Lung (tissue), 12 donors: ENCODE results near the gene GLDN. TPM values are rescaled to one million over a fixed set of nuclear protein-coding genes. Genes with fewer than 3 reads are reported as not detected.

ENCODE experiments used
- ATAC-seq: fragments of 200-7000 bp; cut with Tn5 transposase; one replicate; pipeline ENCODE4 v1.9.1; 2020; ENCODE audit warnings: moderate number of reproducible peaks; ENCODE audit not compliant: insufficient read depth, low FRiP score
- DNase-seq, 3 donors: peaks; one replicate each; pipeline ENCODE4 v3.0.0-alpha.2; 2013 to 2017
- H3K27ac ChIP-seq, 2 donors: one replicate each; pipeline ENCODE4 v1.5.1; 2013; ENCODE audit warnings: mild to moderate bottlenecking in 2 of 2, moderate library complexity in 2 of 2, control low read depth in 1 of 2, inconsistent platforms in 1 of 2, low read depth in 1 of 2, low read length in 1 of 2
- H3K27me3 ChIP-seq, 3 donors: one replicate each; pipeline ENCODE4 v1.5.1; 2013; ENCODE audit warnings: low read length in 2 of 3; ENCODE audit not compliant: control insufficient read depth in 3 of 3, insufficient read depth in 3 of 3
- H3K36me3 ChIP-seq, 4 donors: one replicate each; pipeline ENCODE4 v1.5.1; 2013; ENCODE audit warnings: low read length in 4 of 4, mild to moderate bottlenecking in 1 of 4, moderate library complexity in 1 of 4; ENCODE audit not compliant: control insufficient read depth in 4 of 4, insufficient read depth in 4 of 4
- H3K4me1 ChIP-seq, 5 donors: one replicate each; pipeline ENCODE4 v1.5.1; 2013; ENCODE audit warnings: low read length in 5 of 5, mild to moderate bottlenecking in 2 of 5, moderate library complexity in 1 of 5; ENCODE audit not compliant: control insufficient read depth in 5 of 5, insufficient read depth in 5 of 5
- H3K4me3 ChIP-seq: one replicate; pipeline ENCODE4 v1.5.1; 2013; ENCODE audit warnings: mild to moderate bottlenecking, control low read depth, moderate library complexity
- H3K9ac ChIP-seq, 2 donors: one replicate each; pipeline ENCODE4 v1.5.1; 2013; ENCODE audit warnings: low read length in 2 of 2, control low read depth in 1 of 2; ENCODE audit not compliant: insufficient read depth in 1 of 2
- H3K9me3 ChIP-seq, 4 donors: one replicate each; pipeline ENCODE4 v1.5.1; 2013; ENCODE audit warnings: low read length in 3 of 4, mild to moderate bottlenecking in 1 of 4, moderate library complexity in 1 of 4; ENCODE audit not compliant: control insufficient read depth in 4 of 4, insufficient read depth in 3 of 4
- CTCF ChIP-seq: IDR thresholded peaks from 2 replicates; pipeline ENCODE4 v1.5.1; 2012; ENCODE audit warnings: mild to moderate bottlenecking; ENCODE audit errors: control extremely low read depth, extremely low read depth
- WGBS, 2 donors: extraction: QIAGEN DNeasy Blood & Tissue Kit; methylation state at CpG; one replicate each; pipeline ENCODE4 v1.1.7; 2013; 5-methylcytosine and 5-hydroxymethylcytosine counted together
- polyA plus RNA-seq, 2 donors: library from polyadenylated mRNA; stranded (reverse); fragments of 200-250 nt; gene quantifications; one replicate each; pipeline ENCODE4 v1.2.1, GENCODE V29; 2013
- total RNA-seq, 2 donors: library from RNA; depleted of rRNA in 1 of 2; stranded (reverse); fragments of >200 nt in 1 of 2; gene quantifications; one replicate each; pipeline ENCODE4 v1.2.1, GENCODE V29; 2014 to 2021
- donor health status: control.
- donor health status: control.
- donor health status: Bipolar disorder and iron deficiency.
- donor health status: healthy.
- donor health status: DM: yes; HTN: yes; CAD: no.

Gene GLDN
- total and polyA plus RNA-seq, 4 donors = 0.82 to 75.8 (median 8.4) TPM

GRCh38 chr15:51315726-51316125 is 25.7 kb upstream of the GLDN start:
- Histone ChIP-seq H3K4me1 (peaks cover 0 to 21% (median 2%) of the 10 kb centered on the region in 5 donors), H3K27me3 (no peaks in the 10 kb centered on the region), H3K9ac (no peak overlapping the region), H3K27ac (no peak overlapping the region), H3K9me3 (no peaks in the 10 kb centered on the region), H3K4me3 (no peak overlapping the region), H3K36me3 (no peaks in the 10 kb centered on the region)
- ATAC-seq (no peak), DNase-seq (no peak)
- no peak for TF ChIP-seq CTCF
- WGBS, 2 donors = 75 to 89% methylated on average over 7 of the region's 7 CpGs

- H3K27me3 ChIP-seq = no peaks in the 10 kb centered on the region
- no peak overlapping the region for H3K27ac ChIP-seq
- H3K4me3 ChIP-seq = no peak overlapping the region
- TF ChIP-seq CTCF = no peak
- H3K36me3 ChIP-seq = no peaks in the 10 kb centered on the region
- DNase-seq = no peak
- H3K9me3 ChIP-seq = peaks cover 0 to 2% (median 0%) of the 10 kb centered on the region in 4 donors
- 93 to 100% methylated on average over 1 of the region's 1 CpG for WGBS, 2 donors
- no peak for ATAC-seq
- no peak overlapping the region for H3K9ac ChIP-seq
- peaks cover 0 to 17% (median 2%) of the 10 kb centered on the region in 5 donors for H3K4me1 ChIP-seq
Observed at GRCh38 chr15:51316636-51317035, 24.8 kb upstream of the GLDN start.

- 67 to 74% methylated on average over 7 of the region's 7 CpGs for WGBS, 2 donors
Observed at GRCh38 chr15:51318382-51319150, 22.9 kb upstream of the GLDN start.

More at GRCh38 chr15:51318382-51319150, 22.9 kb upstream of the GLDN start:
- no peak for ATAC-seq
- peaks cover 0 to 4% (median 0%) of the 10 kb centered on the region in 5 donors for H3K4me1 ChIP-seq
- H3K27me3 ChIP-seq = no peaks in the 10 kb centered on the region
- H3K9me3 ChIP-seq = peaks cover 0 to 2% (median 0%) of the 10 kb centered on the region in 4 donors
- no peak overlapping the region for H3K4me3 ChIP-seq
- H3K36me3 ChIP-seq = no peaks in the 10 kb centered on the region
- TF ChIP-seq CTCF = no peak
- no peak overlapping the region for H3K9ac ChIP-seq
- H3K27ac ChIP-seq = peak overlapping the region in 1 of 2 donors; percentile 40
- no peak for DNase-seq
